Measurements from ENCODE around the gene STEAP2.

STEAP2 gene

DNA sequence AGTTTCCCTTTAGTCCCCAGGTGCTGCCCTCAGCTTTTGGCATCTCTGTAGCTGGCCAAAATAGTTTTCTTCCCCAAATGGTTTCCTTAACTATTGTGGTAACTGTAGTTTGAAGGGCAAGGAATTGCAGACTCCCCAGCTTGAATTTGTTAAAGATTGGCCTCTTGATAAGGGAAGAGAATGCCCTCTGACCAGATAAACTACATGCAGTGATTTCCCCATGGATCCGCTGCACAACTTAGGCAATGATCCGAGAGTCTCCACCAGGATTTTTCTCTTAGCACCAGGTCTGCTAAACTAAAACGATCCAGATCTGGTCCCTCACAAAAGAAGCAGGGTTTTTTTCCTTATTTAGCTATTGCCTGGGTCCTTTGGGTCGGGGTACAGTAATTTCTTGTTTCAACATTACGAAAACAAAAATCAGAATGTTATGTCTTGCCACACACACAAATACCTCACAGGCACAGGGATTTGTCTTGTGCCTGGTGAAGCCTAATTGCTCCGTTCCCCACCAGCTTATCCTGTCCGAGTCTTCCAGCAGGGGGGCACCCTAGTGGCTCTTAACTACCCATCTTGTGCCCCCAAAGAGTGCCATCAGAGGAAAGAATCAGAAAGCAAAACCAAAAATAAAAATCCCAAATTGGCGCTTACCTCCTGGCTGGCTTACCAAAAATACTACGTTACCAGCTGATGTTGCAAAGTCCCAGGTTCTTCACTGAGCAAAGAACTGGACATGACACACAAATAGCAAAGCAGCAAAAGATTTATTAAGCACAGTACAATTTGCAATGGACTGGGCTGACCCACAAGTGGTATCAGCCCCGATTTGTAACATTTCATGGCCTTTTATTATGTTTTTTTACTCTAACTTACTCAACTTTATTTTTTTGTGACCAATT lies 16.4 kb upstream of the STEAP2 start:
- H3K4me3 ChIP-seq (ENCODE audit: low read depth, low read length): no peak overlapping the region
- no peaks in the 10 kb centered on the region for H3K27me3 ChIP-seq (ENCODE audit: control insufficient read depth, insufficient read depth, low read length)
- no peak overlapping the region for H3K9ac ChIP-seq (ENCODE audit: low read length)
- H3K4me1 ChIP-seq (ENCODE audit: control insufficient read depth, insufficient read depth, low read length): no peaks in the 10 kb centered on the region
- no peak overlapping the region for H3K27ac ChIP-seq (ENCODE audit: low read depth, low read length)
- H3K9me3 ChIP-seq (ENCODE audit: control insufficient read depth, insufficient read depth, low read depth, low read length): peaks cover 29% of the 10 kb centered on the region
- H3K36me3 ChIP-seq (ENCODE audit: control insufficient read depth, insufficient read depth, low read length): no peaks in the 10 kb centered on the region

DNA sequence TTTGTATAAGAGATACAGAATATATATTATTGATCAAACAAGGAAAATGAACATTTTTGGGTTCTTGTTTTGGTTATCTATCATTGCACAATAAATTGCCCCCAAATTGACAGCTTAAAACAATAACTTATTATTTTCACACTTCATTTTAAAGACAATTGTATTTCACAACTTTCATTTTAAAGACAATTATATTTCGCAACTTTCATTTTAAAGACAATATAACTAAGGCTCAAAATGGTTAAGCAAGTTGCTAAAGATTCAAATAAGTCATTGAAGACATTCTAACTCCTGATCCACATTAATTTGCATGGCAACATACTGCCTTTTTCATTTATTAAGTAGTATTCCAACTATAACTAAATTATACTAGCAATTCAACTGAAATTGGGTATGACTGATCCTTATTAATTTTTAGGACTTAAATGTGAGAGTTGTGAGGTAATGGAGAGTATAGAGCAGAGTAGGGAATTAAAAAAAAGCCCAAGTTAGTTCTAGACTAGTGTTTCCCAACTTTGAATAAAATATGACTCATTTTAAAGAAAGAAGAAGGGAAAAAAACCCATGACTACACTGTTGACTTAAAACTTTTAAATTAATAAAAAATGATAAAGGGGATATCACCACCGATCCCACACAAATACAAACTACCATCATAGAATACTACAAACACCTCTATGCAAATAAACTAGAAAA lies 9.9 kb upstream of the STEAP2 start:
- Histone ChIP-seq H3K9ac (ENCODE audit: low read length) (no peak overlapping the region), H3K9me3 (ENCODE audit: control insufficient read depth, insufficient read depth, low read depth, low read length) (no peaks in the 10 kb centered on the region)

DNA sequence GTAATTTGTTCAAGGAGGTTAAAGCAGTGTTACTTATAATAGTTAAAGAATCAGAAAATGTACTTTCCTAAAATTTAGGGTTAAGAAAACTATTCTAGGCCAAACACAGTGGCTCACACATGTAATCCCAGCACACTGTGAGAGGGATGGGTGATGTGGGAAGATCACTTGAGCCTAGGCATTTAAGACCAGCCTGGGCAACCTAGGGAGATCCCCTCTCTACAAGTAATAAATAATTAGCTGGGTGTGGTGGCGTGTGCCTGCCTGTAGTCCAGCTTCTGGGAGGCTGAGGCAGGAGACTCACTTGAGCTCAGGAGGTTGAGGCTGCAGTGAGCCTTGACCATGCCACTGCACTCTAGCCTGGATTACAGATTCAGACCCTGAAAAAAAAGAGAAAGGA lies 3.6 kb upstream of the STEAP2 start:
- H3K27me3 ChIP-seq (ENCODE audit: control insufficient read depth, insufficient read depth, low read length): peaks cover 6% of the 10 kb centered on the region; the same call in 1 of the 2 replicates
- H3K4me1 ChIP-seq (ENCODE audit: control insufficient read depth, insufficient read depth, low read length): peaks cover 6% of the 10 kb centered on the region
- H3K36me3 ChIP-seq (ENCODE audit: control insufficient read depth, insufficient read depth, low read length): no peaks in the 10 kb centered on the region
- no peaks in the 10 kb centered on the region for H3K9me3 ChIP-seq (ENCODE audit: control insufficient read depth, insufficient read depth, low read depth, low read length)
- H3K4me3 ChIP-seq (ENCODE audit: low read depth, low read length): no peak overlapping the region
- no peak overlapping the region for H3K27ac ChIP-seq (ENCODE audit: low read depth, low read length)
- no peak overlapping the region for H3K9ac ChIP-seq (ENCODE audit: low read length)

More for the DNA sequence above, 9.9 kb upstream of the STEAP2 start:
- Histone ChIP-seq H3K27ac (ENCODE audit: low read depth, low read length) (no peak overlapping the region), H3K4me1 (ENCODE audit: control insufficient read depth, insufficient read depth, low read length) (no peaks in the 10 kb centered on the region), H3K4me3 (ENCODE audit: low read depth, low read length) (no peak overlapping the region), H3K36me3 (ENCODE audit: control insufficient read depth, insufficient read depth, low read length) (no peaks in the 10 kb centered on the region), H3K27me3 (ENCODE audit: control insufficient read depth, insufficient read depth, low read length) (no peaks in the 10 kb centered on the region)

DNA sequence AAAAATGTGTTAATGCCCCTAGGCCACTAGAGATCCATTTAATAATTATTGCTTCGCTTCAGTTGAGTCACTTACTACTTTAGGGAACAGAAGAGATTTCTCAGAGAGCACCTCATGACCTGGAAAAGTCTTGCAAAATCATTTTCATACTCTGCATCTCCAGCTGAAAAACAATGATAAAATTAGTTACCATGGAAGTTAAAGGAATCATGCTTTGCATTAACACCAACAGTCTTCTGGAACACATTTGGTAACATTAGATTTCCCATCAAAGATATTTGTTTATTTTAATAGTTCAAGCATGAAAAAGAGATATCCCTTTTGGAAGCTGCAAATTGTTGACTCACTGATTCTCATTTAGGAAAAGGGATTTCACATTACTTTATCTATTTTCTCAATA lies 1.8 kb upstream of the STEAP2 start:
- H3K9ac ChIP-seq (ENCODE audit: low read length): no peak overlapping the region
- H3K36me3 ChIP-seq (ENCODE audit: control insufficient read depth, insufficient read depth, low read length): no peaks in the 10 kb centered on the region
- H3K4me3 ChIP-seq (ENCODE audit: low read depth, low read length): no peak overlapping the region
- H3K4me1 ChIP-seq (ENCODE audit: control insufficient read depth, insufficient read depth, low read length): peaks cover 24% of the 10 kb centered on the region
- no peaks in the 10 kb centered on the region for H3K9me3 ChIP-seq (ENCODE audit: control insufficient read depth, insufficient read depth, low read depth, low read length)
- H3K27ac ChIP-seq (ENCODE audit: low read depth, low read length): no peak overlapping the region
- peaks cover 6% of the 10 kb centered on the region; the same call in 1 of the 2 replicates for H3K27me3 ChIP-seq (ENCODE audit: control insufficient read depth, insufficient read depth, low read length)

DNA sequence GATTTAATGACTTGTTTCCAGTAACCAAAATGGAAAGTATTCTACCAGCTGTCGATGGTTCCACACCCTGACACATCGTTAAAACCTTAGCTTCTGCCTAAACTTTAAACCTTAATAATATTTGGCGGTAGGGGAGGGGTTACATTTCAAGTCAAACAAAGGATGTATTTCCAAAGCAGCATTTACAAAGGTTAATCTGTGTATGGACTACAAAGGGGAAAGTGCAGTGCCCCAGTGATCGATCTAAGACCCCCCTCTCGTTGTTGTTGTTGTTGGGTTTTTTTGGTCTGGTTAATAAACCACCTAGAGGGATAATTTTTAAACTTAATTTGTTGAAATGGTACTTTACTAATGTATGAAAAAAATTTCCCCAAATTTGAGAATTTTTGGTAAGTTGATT lies 1.1 kb upstream of the STEAP2 start:
- Histone ChIP-seq H3K4me1 (ENCODE audit: control insufficient read depth, insufficient read depth, low read length) (peaks cover 26% of the 10 kb centered on the region), H3K9me3 (ENCODE audit: control insufficient read depth, insufficient read depth, low read depth, low read length) (no peaks in the 10 kb centered on the region), H3K9ac (ENCODE audit: low read length) (no peak overlapping the region), H3K4me3 (ENCODE audit: low read depth, low read length) (peak overlapping the region; percentile 77), H3K36me3 (ENCODE audit: control insufficient read depth, insufficient read depth, low read length) (no peaks in the 10 kb centered on the region), H3K27me3 (ENCODE audit: control insufficient read depth, insufficient read depth, low read length) (peaks cover 6% of the 10 kb centered on the region; the same call in 1 of the 2 replicates), H3K27ac (ENCODE audit: low read depth, low read length) (no peak overlapping the region)

DNA sequence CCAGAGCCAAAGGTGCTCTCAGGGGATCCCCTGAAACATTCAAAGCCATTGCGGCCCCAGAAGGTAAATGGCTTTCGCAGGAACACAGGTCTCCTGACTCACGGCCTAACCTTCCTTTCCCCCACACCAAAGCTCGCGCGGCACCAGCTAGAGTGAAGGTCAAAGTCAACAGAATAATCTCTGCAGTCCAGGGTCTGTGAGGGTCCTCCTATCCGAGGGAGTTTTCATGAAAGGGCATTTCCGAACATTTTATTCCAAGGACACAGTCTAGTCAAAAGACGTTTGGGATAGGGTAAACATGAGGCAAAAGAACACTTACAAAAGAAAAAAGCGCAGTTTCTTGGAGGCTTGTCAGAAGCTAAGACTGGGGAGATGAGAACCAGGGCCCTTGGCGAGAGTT lies 559 bp upstream of the STEAP2 start:
- Histone ChIP-seq H3K9ac (ENCODE audit: low read length) (peak overlapping the region; percentile 45), H3K27me3 (ENCODE audit: control insufficient read depth, insufficient read depth, low read length) (peaks cover 6% of the 10 kb centered on the region; the same call in 1 of the 2 replicates), H3K27ac (ENCODE audit: low read depth, low read length) (no peak overlapping the region), H3K9me3 (ENCODE audit: control insufficient read depth, insufficient read depth, low read depth, low read length) (no peaks in the 10 kb centered on the region), H3K4me3 (ENCODE audit: low read depth, low read length) (peak overlapping the region; percentile 77), H3K4me1 (ENCODE audit: control insufficient read depth, insufficient read depth, low read length) (peaks cover 28% of the 10 kb centered on the region), H3K36me3 (ENCODE audit: control insufficient read depth, insufficient read depth, low read length) (no peaks in the 10 kb centered on the region)

DNA sequence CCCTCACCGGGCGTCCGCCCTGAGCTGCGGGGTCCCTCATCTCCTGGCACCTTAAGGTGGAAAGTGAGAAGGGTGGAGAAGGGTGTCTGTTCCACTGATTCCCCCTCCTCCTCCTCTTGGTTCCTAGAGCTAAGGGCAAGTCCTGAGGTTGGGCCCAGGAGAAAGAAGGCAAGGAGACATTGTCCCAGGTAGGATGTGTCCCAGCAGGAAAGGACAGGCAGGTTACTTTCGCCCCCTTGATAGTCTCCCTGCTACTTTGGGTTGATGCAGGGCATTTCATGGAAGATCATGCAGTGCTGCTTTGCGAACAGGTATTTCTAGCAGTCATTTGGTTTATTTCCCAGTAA lies 582 bp downstream of the STEAP2 start:
- Histone ChIP-seq H3K4me3 (ENCODE audit: low read depth, low read length) (peak overlapping the region; percentile 77), H3K9ac (ENCODE audit: low read length) (peak overlapping the region; percentile 56), H3K27me3 (ENCODE audit: control insufficient read depth, insufficient read depth, low read length) (peaks cover 6% of the 10 kb centered on the region; the same call in 1 of the 2 replicates), H3K27ac (ENCODE audit: low read depth, low read length) (peak overlapping the region; percentile 35; the same call in 1 of the 2 replicates), H3K9me3 (ENCODE audit: control insufficient read depth, insufficient read depth, low read depth, low read length) (no peaks in the 10 kb centered on the region), H3K4me1 (ENCODE audit: control insufficient read depth, insufficient read depth, low read length) (peaks cover 40% of the 10 kb centered on the region), H3K36me3 (ENCODE audit: control insufficient read depth, insufficient read depth, low read length) (peaks cover under 1% of the 10 kb centered on the region; the same call in 1 of the 2 replicates)

DNA sequence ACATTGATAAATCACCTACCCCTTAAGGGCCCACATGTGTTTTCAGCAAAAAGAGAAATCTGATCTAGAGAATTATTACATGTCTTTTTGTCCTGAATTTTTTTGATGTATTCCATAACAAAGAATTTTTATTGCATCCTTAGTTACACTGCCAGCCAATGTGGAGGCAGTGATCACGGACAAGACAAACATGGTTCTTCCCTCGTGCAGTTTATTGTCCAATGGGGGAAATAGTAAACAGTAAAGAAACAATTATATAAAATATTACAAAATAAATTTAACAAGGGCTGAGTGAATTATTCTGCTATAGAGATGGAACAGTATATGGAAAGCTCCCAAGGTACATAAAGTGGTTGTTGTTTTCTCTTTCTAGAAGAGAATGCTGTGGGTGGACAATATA lies 2.0 kb downstream of the STEAP2 start:
- peaks cover 40% of the 10 kb centered on the region for H3K4me1 ChIP-seq (ENCODE audit: control insufficient read depth, insufficient read depth, low read length)
- no peak overlapping the region for H3K9ac ChIP-seq (ENCODE audit: low read length)
- peaks cover 3% of the 10 kb centered on the region; the same call in 1 of the 2 replicates for H3K36me3 ChIP-seq (ENCODE audit: control insufficient read depth, insufficient read depth, low read length)
- H3K27me3 ChIP-seq (ENCODE audit: control insufficient read depth, insufficient read depth, low read length): peaks cover 6% of the 10 kb centered on the region; the same call in 1 of the 2 replicates
- H3K27ac ChIP-seq (ENCODE audit: low read depth, low read length): no peak overlapping the region
- H3K9me3 ChIP-seq (ENCODE audit: control insufficient read depth, insufficient read depth, low read depth, low read length): no peaks in the 10 kb centered on the region
- H3K4me3 ChIP-seq (ENCODE audit: low read depth, low read length): peak overlapping the region; percentile 52

DNA sequence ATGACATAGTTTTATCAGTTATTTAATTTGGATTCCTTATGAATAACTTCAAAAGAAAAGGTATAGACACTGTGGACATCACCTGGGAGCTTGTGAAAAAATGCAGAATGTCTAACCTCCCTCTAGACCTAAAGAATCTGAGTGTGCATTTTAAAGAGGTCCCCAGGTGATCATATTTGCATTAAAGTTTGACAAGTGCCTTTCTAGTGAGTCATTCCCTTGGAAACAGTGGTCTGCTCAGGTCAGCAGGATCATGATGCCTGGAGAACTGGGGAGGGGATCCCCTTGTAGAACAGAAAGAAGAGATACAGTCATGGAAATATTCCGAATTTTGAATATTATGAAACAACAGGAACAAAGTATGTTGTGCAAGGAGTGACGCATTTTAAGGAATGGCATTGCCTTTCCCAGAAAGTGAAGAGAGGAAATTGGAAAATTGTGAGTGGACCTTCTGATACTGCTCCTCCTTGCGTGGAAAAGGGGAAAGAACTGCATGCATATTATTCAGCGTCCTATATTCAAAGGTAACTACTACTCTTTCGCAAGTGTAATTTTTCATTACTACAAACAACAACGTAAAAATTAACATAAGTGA lies 4.6 kb downstream of the STEAP2 start:
- H3K36me3 ChIP-seq (ENCODE audit: control insufficient read depth, insufficient read depth, low read length): peaks cover 3% of the 10 kb centered on the region; the same call in 1 of the 2 replicates
- H3K4me3 ChIP-seq (ENCODE audit: low read depth, low read length): no peak overlapping the region
- peaks cover 36% of the 10 kb centered on the region for H3K4me1 ChIP-seq (ENCODE audit: control insufficient read depth, insufficient read depth, low read length)
- H3K9me3 ChIP-seq (ENCODE audit: control insufficient read depth, insufficient read depth, low read depth, low read length): no peaks in the 10 kb centered on the region
- H3K27me3 ChIP-seq (ENCODE audit: control insufficient read depth, insufficient read depth, low read length): no peaks in the 10 kb centered on the region
- H3K27ac ChIP-seq (ENCODE audit: low read depth, low read length): no peak overlapping the region
- H3K9ac ChIP-seq (ENCODE audit: low read length): no peak overlapping the region

DNA sequence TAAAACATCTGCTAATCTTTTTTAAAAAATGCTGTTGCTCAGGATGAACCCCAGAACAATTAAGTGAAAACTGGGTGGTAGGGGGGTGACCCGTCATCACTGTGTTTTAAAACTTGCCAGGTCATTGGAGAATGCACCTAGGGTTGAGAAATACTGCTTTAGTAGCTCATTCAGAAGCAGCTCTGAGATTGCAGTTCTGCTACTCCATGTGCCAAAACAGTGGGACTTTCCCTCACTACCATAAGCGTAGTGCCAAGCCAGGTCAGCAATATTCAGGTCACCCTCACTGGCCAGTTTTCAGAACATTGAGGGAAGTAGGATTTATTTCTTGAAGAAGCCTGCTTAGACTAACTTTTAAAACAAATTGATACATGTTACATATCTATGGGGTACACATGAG lies 5.2 kb downstream of the STEAP2 start:
- no peaks in the 10 kb centered on the region for H3K27me3 ChIP-seq (ENCODE audit: control insufficient read depth, insufficient read depth, low read length)
- no peak overlapping the region for H3K9ac ChIP-seq (ENCODE audit: low read length)
- H3K4me3 ChIP-seq (ENCODE audit: low read depth, low read length): no peak overlapping the region
- H3K36me3 ChIP-seq (ENCODE audit: control insufficient read depth, insufficient read depth, low read length): peaks cover 3% of the 10 kb centered on the region; the same call in 1 of the 2 replicates
- no peak overlapping the region for H3K27ac ChIP-seq (ENCODE audit: low read depth, low read length)
- peaks cover 36% of the 10 kb centered on the region for H3K4me1 ChIP-seq (ENCODE audit: control insufficient read depth, insufficient read depth, low read length)
- no peaks in the 10 kb centered on the region for H3K9me3 ChIP-seq (ENCODE audit: control insufficient read depth, insufficient read depth, low read depth, low read length)

DNA sequence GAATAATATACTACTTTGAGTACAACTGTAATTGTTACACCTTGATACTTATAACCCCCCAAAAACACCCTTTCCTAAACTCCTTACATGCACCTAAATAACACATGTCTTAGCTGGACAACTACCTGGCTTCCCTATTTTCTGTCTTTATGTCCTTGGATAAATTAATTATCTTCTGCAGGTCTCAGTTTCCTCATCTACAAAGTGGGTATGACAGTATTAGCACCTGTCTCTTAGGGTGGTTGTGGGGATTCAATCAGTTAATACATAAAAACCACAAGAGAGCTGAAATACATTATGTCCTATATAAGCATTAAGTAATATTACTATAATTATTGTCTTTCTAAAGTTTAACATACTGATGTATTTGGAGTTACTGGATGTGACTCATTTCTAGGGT lies 10.8 kb downstream of the STEAP2 start:
- H3K4me1 ChIP-seq (ENCODE audit: control insufficient read depth, insufficient read depth, low read length): peaks cover 14% of the 10 kb centered on the region
- H3K9ac ChIP-seq (ENCODE audit: low read length): no peak overlapping the region
- no peaks in the 10 kb centered on the region for H3K9me3 ChIP-seq (ENCODE audit: control insufficient read depth, insufficient read depth, low read depth, low read length)
- no peak overlapping the region for H3K27ac ChIP-seq (ENCODE audit: low read depth, low read length)
- no peak overlapping the region for H3K4me3 ChIP-seq (ENCODE audit: low read depth, low read length)
- H3K36me3 ChIP-seq (ENCODE audit: control insufficient read depth, insufficient read depth, low read length): no peaks in the 10 kb centered on the region; the same call in 1 of the 2 replicates
- no peaks in the 10 kb centered on the region for H3K27me3 ChIP-seq (ENCODE audit: control insufficient read depth, insufficient read depth, low read length)

Measured in HUES6 (cell line).